ENCODE measurements around the gene LIPC.
A peak's percentile ranks its signal among the peaks of the same experiment; 100 is the strongest.

LIPC gene

DNA sequence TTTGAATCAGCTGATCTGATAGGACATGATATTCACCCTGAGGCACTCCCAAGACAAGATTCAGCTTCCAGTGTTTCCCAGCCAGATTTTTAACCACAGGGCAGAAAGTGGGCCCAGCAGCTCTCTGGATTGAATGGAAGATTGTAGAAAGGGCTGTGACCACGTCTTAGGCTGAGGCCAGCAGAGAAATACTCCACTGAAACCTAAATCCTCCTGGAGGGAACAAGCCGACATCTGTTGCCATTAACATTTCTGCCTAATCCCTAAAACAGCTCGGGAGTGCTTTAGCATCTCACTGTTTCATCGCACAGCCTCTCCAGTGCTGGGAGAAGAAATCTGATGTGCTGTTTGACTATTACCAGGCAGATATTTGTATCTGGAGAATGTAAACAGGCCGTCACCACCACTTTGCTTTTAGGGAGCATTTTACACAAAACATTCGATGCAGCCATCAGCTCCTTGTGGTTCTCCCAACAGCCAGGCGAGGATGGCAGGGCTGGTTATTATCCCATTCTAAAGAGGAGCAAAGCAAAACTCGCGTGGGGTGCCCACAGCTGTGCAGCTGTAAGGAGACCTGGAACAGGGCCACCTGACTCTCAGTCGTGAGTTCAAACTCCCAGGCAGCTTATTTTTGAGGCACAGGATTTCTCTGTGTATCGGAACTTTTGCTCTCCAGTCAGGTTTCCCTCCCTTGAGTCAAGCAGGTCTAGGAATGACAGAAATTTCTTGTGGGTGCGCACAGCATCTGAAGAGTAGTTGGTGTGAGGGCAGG is 117.4 kb downstream of the LIPC start:
- TF ChIP-seq, protein P1, sequence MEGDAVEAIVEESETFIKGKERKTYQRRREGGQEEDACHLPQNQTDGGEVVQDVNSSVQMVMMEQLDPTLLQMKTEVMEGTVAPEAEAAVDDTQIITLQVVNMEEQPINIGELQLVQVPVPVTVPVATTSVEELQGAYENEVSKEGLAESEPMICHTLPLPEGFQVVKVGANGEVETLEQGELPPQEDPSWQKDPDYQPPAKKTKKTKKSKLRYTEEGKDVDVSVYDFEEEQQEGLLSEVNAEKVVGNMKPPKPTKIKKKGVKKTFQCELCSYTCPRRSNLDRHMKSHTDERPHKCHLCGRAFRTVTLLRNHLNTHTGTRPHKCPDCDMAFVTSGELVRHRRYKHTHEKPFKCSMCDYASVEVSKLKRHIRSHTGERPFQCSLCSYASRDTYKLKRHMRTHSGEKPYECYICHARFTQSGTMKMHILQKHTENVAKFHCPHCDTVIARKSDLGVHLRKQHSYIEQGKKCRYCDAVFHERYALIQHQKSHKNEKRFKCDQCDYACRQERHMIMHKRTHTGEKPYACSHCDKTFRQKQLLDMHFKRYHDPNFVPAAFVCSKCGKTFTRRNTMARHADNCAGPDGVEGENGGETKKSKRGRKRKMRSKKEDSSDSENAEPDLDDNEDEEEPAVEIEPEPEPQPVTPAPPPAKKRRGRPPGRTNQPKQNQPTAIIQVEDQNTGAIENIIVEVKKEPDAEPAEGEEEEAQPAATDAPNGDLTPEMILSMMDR (conservative IDR thresholded peaks at IDR 0.05; ENCODE audit: control insufficient read depth, insufficient read depth, low read depth, low read length), result no peak
- DNase-seq (ENCODE audit: low read depth), result no peak
- H3K4me3 ChIP-seq (ENCODE audit: control insufficient read depth, low read depth, low read length), result no peak overlapping the region

DNA sequence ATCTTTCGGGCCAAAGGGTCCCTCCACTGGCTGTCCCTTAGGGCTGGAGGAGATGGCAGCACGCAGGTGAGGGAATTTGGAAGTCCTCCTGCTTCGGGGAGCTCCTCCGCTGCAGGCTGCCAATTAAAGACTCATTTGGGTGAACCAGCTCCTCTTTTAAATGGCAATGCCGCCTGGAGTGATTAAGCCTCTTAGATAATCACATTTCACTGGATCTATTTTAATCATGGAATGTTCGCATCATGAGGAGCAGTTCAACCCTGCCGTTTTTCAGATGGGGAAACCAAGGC is 117.9 kb downstream of the LIPC start:
- TF ChIP-seq, protein P1 (conservative IDR thresholded peaks at IDR 0.05; ENCODE audit: control insufficient read depth, insufficient read depth, low read depth, low read length), result no peak
- H3K4me3 ChIP-seq (ENCODE audit: control insufficient read depth, low read depth, low read length), result no peak overlapping the region
- no peak for DNase-seq (ENCODE audit: low read depth)

DNA sequence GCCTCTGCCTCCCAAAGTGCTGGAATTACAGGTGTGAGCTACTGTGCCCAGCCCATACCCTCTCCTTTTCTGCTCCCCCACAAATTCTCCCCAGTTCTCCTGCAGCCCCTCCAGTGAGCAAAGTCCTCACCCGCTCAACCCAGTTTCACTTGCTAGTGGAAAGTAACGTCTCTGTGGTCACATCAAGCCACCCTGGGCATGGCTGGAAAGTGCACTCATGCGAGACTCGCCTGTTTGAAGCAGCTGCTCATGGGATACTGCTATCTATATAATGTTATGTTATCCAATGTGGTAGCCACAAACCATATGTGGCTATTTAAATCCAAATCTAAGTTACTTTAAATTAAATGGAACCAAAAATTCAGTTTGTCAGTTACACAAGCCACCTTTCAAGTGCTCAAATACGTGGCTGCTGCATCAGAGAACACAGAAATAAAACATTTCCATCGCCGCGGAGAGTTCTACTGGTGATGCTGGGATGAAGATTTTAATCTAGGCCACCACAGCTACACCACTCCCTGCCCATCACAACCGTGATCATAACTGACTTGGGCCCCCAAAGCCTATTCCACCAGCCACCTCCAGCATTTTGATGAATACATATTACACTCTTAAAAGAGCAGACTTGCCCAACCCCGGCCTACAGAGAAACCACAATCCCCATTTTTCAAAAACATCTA is 119.4 kb downstream of the LIPC start:
- no peak overlapping the region for H3K4me3 ChIP-seq (ENCODE audit: control insufficient read depth, low read depth, low read length)
- DNase-seq (ENCODE audit: low read depth), result no peak
- TF ChIP-seq, protein P1 (conservative IDR thresholded peaks at IDR 0.05; ENCODE audit: control insufficient read depth, insufficient read depth, low read depth, low read length), result no peak

DNA sequence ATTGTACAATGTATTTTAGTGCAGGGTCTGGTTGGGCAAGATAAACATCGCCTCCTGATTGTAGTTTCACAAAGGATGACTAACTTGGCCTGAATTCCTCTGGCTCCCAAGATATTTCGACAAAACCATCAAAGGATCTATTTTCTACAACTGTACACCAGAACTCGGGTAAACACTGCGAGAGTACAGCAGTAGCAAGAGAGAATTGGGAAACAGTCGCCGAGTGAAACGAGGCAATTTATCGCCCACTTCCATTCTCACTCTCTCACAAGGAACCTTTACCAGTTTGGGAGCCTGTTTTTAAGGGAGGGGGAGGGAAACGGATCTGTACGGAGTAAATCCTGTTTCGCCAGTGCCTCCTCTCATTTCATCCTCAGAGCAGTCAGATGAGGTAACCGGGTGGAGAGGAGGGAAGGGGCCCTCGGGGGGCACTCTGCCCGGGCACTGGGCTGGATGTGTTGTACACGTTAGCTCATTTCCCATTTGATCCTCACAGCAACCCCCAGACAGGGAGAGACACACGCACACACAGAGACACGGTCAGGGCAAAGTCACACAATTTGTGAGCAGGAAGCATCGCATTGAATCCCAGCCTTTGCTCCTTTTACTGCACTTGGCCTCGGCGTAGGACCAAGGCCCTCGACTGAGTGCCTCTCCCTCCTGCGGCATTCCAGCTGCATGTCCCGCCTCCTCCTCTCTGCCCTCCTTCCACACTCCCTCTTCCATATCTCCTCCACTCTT is 120.1 kb downstream of the LIPC start:
- H3K4me3 ChIP-seq (ENCODE audit: control insufficient read depth, low read depth, low read length), result peak overlapping the region; percentile 43

DNA sequence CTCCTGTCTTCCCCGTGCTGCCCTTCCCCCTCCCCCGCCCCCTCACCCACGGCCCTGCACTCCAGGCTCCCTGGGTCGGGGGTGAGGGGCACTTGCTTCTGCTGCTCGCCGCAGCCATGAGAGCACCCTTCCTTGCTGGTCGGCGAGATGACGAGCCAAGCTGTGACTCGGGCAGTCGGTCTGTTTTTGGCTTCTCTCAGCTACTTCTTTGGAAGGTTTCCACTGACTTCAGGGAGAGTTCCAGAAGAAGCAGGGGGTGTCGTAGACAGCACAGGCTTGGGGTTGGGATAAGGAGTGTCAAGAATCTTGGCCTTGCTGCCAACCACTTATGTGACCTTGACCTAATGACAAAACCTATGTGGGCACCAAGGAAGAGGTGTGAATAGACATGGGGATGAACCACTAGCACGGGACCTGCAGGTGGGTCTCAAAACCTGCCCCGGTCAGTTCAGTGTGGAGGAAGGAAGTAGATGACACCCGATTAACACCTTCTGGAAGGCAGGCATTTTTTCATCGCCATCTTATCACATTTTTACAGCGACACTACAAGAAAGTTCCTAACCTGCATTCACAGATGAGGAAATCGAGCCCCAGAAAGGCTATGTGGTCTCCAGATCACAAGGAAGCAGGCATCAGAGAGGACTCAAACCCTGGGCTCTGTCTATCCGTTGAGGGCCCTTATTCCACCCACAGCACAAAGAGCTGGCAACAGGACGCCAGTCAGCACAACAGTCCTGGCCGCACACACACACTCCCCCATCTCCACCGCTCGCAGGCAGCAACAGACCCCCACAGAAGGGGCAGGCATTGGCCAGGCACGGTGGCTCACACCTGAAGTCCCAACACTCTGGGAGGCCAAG is 120.9 kb downstream of the LIPC start:
- TF ChIP-seq, protein P1 (conservative IDR thresholded peaks at IDR 0.05; ENCODE audit: control insufficient read depth, insufficient read depth, low read depth, low read length), result no peak
- DNase-seq (ENCODE audit: low read depth), result peak; percentile 62
- peak overlapping the region; percentile 43 for H3K4me3 ChIP-seq (ENCODE audit: control insufficient read depth, low read depth, low read length)

More for the DNA sequence above, 120.1 kb downstream of the LIPC start:
- TF ChIP-seq, protein P1 (conservative IDR thresholded peaks at IDR 0.05; ENCODE audit: control insufficient read depth, insufficient read depth, low read depth, low read length), result no peak
- peak; percentile 98 for DNase-seq (ENCODE audit: low read depth)

DNA sequence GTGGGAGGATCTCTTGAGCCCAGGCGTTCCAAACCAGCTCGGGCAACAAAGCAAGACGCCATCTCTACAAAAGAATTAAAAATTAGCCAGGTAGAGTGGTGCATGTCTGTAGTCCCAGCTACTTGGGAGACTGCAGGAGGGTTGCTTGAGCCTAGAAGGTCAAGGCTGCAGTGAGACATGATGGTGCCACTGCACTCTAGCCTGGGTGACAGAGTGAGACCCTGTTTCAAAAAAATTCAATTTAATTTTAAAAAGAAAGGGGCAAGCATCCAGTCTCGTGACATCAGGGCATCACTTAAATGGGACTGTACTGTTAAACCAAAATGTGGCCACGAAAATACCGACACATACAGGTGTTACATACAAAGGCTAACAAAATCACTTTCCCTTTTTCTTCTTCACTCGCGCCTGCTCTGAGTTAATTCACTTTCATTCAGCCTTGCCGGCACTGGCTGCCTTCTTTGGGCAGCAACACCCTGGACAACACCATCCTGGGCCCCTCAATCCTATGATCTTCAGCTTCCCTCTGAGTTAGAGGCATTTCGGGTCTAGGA is 121.7 kb downstream of the LIPC start:
- H3K4me3 ChIP-seq (ENCODE audit: control insufficient read depth, low read depth, low read length), result no peak overlapping the region
- no peak for DNase-seq (ENCODE audit: low read depth)
- TF ChIP-seq, protein P1 (conservative IDR thresholded peaks at IDR 0.05; ENCODE audit: control insufficient read depth, insufficient read depth, low read depth, low read length), result no peak

Data from fibroblast of mammary gland (primary cell).